Stomach (tissue), 9 donors: Measurements from ENCODE around the gene ISOC1. TPM values are rescaled to one million over a fixed set of nuclear protein-coding genes. Genes with fewer than 3 reads are reported as not detected.

Experiments
- DNase-seq, 2 donors: peaks; one replicate each; pipeline versions ENCODE4 v3.0.0 to v3.0.0-alpha.2; 2013 to 2019
- H3K27ac ChIP-seq, 5 donors: fragments of 200-600 bp in 4 of 5; sonication (generic) in 4 of 5; one replicate each; pipeline ENCODE4 v1.5.1; 2013 to 2019; ENCODE audit warnings: mild to moderate bottlenecking in 1 of 5, moderate library complexity in 1 of 5
- H3K27me3 ChIP-seq, 3 donors: fragments of 200-600 bp; sonication (generic); one replicate each; pipeline ENCODE4 v1.5.1; 2017 to 2019; ENCODE audit warnings: mixed run types in 1 of 3
- H3K36me3 ChIP-seq, 4 donors: fragments of 200-600 bp; sonication (generic); 1 replicate in 3 of 4; 2 replicates in 1 of 4; pipeline ENCODE4 v1.5.1; 2016 to 2019
- H3K4me1 ChIP-seq, 4 donors: fragments of 200-600 bp; sonication (generic); one replicate each; pipeline ENCODE4 v1.5.1; 2016 to 2019
- H3K4me3 ChIP-seq, 4 donors: fragments of 200-600 bp; sonication (generic) in 3 of 4; one replicate each; pipeline ENCODE4 v1.5.1; 2016 to 2019; ENCODE audit warnings: mild to moderate bottlenecking in 1 of 4
- H3K9me3 ChIP-seq, 4 donors: fragments of 200-600 bp; sonication (generic); one replicate each; pipeline ENCODE4 v1.5.1; 2016 to 2019
- EP300 ChIP-seq: sonication (generic); formaldehyde crosslinking; IDR thresholded peaks from one replicate; pipeline ENCODE4 v1.6.1; 2017; ENCODE audit warnings: antibody characterized with exemption
- POLR2A ChIP-seq, 4 donors: fragments of 450-650 bp; IDR thresholded peaks; one replicate each; pipeline ENCODE4 v1.6.1; 2016; ENCODE audit warnings: antibody characterized with exemption in 4 of 4, control low read depth in 2 of 4, mild to moderate bottlenecking in 1 of 4, moderate library complexity in 1 of 4
- POLR2AphosphoS5 ChIP-seq, 3 donors: sonication (generic); formaldehyde crosslinking; IDR thresholded peaks; one replicate each; pipeline ENCODE4 v1.6.1; 2016; ENCODE audit warnings: antibody characterized with exemption in 3 of 3
- WGBS, 5 donors: extraction: QIAGEN DNeasy Blood & Tissue Kit in 3 of 5; methylation state at CpG; one replicate each; pipeline versions ENCODE4 v1.1.5 to v1.1.7; 2013 to 2018; 5-methylcytosine and 5-hydroxymethylcytosine counted together
- intact Hi-C: fragments of 100-400 bp; cut with DNase I; formaldehyde crosslinking; loops from one replicate; pipeline ENCODE4 v1.15.1; 2023; ENCODE audit warnings: low total_unique reads
- polyA plus RNA-seq, 3 donors: library from polyadenylated mRNA; stranded (reverse); fragments of 200-250 nt; gene quantifications; one replicate each; pipeline ENCODE4 v1.2.3, GENCODE V29; 2013
- total RNA-seq, 5 donors: library from RNA; depleted of rRNA; stranded (reverse); fragments of >200 nt; gene quantifications; one replicate each; pipeline versions ENCODE4 v1.1.0 to v1.2.3, GENCODE V29; 2014 to 2016
- TF ChIP-seq, protein P1 (sequence below), 7 experiments: fragments of 450-650 bp in 4 of 7; fragments of 200-600 bp in 3 of 7; sonication (generic) in 3 of 7; IDR thresholded peaks; one replicate each; pipeline ENCODE4 v1.5.1; 2016 to 2019; ENCODE audit warnings: antibody characterized with exemption in 7 of 7, control low read depth in 2 of 7, mild to moderate bottlenecking in 1 of 7
- donor health status: healthy with polysubstance abuse.
- donor health status: Bipolar disorder and iron deficiency.
- donor health status: healthy.

The ISOC1 gene
- total and polyA plus RNA-seq, 8 donors = 3.1 to 39.4 (median 18.3) TPM; not detected in 1

DNA sequence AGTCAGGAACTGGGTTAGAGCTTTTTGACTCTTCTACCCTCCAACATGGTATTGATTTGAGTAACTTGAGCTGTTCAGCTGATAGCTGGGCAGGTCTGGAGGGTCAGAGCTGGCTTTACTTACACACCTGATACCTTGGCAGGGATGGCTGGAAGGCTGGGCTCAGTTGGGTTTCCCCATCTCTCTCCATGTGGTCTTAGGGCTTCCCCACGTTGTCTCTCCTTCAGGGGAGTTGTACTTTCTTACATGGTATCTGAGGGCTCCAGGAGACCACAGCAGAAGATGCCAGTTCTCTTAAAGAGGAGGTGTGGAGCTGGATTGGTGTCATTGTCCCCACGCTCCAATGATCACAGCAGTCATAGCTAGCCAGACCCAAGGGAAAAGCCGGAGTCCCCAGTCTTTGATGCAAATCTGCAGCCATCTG lies 25.6 kb downstream of the ISOC1 start:
- WGBS, 5 donors = 88 to 96% (median 91%) methylated on average over 3 of the region's 3 CpGs
- DNase-seq = no peak
- Histone ChIP-seq H3K4me1 (no peaks in the 10 kb centered on the region), H3K36me3 (peaks cover 0 to 8% (median 3%) of the 10 kb centered on the region in 4 donors), H3K27me3 (no peaks in the 10 kb centered on the region), H3K27ac (no peak overlapping the region), H3K9me3 (no peaks in the 10 kb centered on the region), H3K4me3 (no peak overlapping the region)
- TF ChIP-seq POLR2A (IDR thresholded peaks at IDR 0.05) (no peak), POLR2AphosphoS5 (IDR thresholded peaks at IDR 0.05) (no peak), EP300 (no peak)
- TF ChIP-seq, protein P1, sequence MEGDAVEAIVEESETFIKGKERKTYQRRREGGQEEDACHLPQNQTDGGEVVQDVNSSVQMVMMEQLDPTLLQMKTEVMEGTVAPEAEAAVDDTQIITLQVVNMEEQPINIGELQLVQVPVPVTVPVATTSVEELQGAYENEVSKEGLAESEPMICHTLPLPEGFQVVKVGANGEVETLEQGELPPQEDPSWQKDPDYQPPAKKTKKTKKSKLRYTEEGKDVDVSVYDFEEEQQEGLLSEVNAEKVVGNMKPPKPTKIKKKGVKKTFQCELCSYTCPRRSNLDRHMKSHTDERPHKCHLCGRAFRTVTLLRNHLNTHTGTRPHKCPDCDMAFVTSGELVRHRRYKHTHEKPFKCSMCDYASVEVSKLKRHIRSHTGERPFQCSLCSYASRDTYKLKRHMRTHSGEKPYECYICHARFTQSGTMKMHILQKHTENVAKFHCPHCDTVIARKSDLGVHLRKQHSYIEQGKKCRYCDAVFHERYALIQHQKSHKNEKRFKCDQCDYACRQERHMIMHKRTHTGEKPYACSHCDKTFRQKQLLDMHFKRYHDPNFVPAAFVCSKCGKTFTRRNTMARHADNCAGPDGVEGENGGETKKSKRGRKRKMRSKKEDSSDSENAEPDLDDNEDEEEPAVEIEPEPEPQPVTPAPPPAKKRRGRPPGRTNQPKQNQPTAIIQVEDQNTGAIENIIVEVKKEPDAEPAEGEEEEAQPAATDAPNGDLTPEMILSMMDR (IDR thresholded peaks at IDR 0.05) = no peak
- intact Hi-C loops = no loop called here

DNA sequence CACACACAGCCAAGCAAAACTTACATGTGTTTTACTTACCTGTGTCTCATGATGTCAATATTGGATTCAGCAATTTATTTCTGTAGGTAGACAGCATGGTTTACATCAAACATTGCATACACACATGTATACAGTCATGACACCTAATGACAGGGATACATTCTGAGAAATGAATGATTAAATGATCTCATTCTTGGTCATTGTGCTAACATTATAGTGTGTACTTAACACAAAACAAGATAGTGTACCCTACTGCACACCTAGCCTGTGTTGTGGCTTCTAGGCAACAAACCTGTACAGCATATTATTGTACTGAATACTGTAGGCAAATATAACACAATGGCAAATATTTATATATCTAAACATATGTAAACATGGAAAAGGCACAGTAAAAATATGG lies 28.0 kb downstream of the ISOC1 start:
- Histone ChIP-seq H3K9me3 (no peaks in the 10 kb centered on the region), H3K4me3 (no peak overlapping the region), H3K27ac (no peak overlapping the region), H3K36me3 (no peaks in the 10 kb centered on the region), H3K27me3 (no peaks in the 10 kb centered on the region), H3K4me1 (peaks cover 0 to 14% (median 7%) of the 10 kb centered on the region in 4 donors)
- intact Hi-C loops = no loop called here
- TF ChIP-seq EP300 = no peak
- TF ChIP-seq POLR2A (IDR thresholded peaks at IDR 0.05) = no peak
- TF ChIP-seq, protein P1 (IDR thresholded peaks at IDR 0.05) = no peak
- TF ChIP-seq POLR2AphosphoS5 (IDR thresholded peaks at IDR 0.05) = no peak
- DNase-seq = no peak

DNA sequence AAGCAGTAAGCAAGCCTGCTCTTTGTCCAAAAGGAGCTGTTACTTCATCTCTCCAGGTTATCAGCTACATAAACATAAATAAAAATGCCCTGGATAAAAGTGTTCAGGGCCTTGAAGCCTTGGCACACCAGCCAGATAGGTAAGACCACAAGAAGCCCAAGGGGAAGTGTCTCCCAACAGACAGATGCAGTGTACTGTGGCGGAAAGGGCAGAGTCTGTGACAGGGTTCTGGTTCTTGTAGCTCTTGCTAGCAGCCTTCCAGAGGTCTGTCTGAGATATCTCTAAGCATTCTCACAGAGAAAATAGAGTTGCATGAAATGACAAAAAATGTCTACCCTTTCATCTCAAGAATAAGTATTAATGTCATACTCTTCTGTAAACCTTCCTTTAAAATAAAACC lies 30.1 kb downstream of the ISOC1 start:
- no peaks in the 10 kb centered on the region for H3K27me3 ChIP-seq
- 87 to 100% (median 93%) methylated on average over 1 of the region's 1 CpG for WGBS, 5 donors
- TF ChIP-seq EP300 = no peak
- TF ChIP-seq, protein P1 (IDR thresholded peaks at IDR 0.05) = no peak
- TF ChIP-seq POLR2AphosphoS5 (IDR thresholded peaks at IDR 0.05) = no peak
- no peaks in the 10 kb centered on the region for H3K36me3 ChIP-seq
- H3K27ac ChIP-seq = no peak overlapping the region
- intact Hi-C loops = no loop called here
- no peak overlapping the region for H3K4me3 ChIP-seq
- H3K4me1 ChIP-seq = peaks cover 0 to 14% (median 7%) of the 10 kb centered on the region in 4 donors
- no peaks in the 10 kb centered on the region for H3K9me3 ChIP-seq
- DNase-seq = no peak

DNA sequence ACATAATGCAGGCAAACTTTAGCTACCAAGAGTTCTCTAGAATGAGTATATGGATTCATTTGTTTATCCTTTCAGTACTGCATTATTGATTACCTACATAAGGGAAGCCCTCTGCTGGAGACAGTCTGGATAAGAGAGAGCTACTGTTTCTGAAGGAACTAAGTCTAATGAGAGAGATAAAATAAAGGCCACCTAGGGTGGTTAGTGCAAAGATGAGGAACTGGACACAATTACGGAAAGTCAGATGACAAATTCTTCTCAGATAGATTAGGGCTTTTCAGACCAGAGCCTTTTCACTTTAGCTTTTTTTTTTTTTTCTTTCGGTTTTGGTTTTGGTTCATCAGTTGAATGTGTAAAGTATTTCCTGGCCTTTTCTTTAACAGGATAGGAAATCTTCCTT lies 31.3 kb downstream of the ISOC1 start:
- TF ChIP-seq POLR2A (IDR thresholded peaks at IDR 0.05) (no peak), POLR2AphosphoS5 (IDR thresholded peaks at IDR 0.05) (no peak), EP300 (no peak)
- TF ChIP-seq, protein P1 (IDR thresholded peaks at IDR 0.05) = no peak
- no peak for DNase-seq
- Histone ChIP-seq H3K27me3 (no peaks in the 10 kb centered on the region), H3K36me3 (no peaks in the 10 kb centered on the region), H3K9me3 (no peaks in the 10 kb centered on the region), H3K27ac (peak overlapping the region in 1 of 5 donors; percentile 11), H3K4me1 (peaks cover 0 to 14% (median 7%) of the 10 kb centered on the region in 4 donors), H3K4me3 (no peak overlapping the region)
- WGBS, 5 donors = 43 to 67% (median 62%) methylated on average over 2 of the region's 2 CpGs
- intact Hi-C loops = no loop called here
